GM12891 (cell line): ENCODE data around the gene RANBP17.

Experiments
- POLR2A ChIP-seq: IDR thresholded peaks from 2 replicates; pipeline ENCODE4 v1.6.1; 2011; ENCODE audit warnings: low read depth, low read length, control low read depth
- POLR2AphosphoS5 ChIP-seq: IDR thresholded peaks from 2 replicates; pipeline ENCODE4 v1.6.1; 2011; ENCODE audit warnings: low read depth, low read length, control low read depth
- POU2F2 ChIP-seq: IDR thresholded peaks from 2 replicates; pipeline ENCODE4 v1.6.1; 2011; ENCODE audit warnings: low read depth, mild to moderate bottlenecking, control low read depth, low read length, moderate library complexity

DNA sequence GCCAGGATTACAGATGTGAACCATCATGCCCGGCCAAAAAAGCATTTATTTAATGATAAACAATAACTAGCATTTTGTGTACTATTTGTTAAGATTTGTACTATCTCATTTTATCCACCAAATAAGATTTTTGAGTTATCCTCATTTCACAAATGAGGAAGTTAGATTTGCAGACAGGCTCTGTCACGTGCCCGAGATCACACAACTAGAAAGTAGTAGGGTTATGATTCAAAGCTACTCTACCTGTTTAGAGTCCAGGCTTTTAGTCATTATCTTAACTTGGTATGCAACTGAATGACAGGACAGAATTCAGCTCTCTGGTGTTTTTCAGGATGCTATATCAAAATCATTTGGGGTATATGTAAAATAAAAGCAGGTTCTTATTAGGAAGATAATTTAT, 20.5 kb downstream of the RANBP17 start:
- TF ChIP-seq POLR2A = no peak
- no peak for TF ChIP-seq POU2F2
- TF ChIP-seq POLR2AphosphoS5 = no peak
